HG03103 (cell line): ENCODE results near the gene MYH11.
"Not testable (repeated sequence)": the region's sequence is repeated elsewhere in the genome, so short reads cannot be mapped to it uniquely, and the experiment has no call there.

Experiments
- ATAC-seq: cut with Tn5 transposase; IDR thresholded peaks from one replicate; pipeline ENCODE4 v1.9.1; 2021; ENCODE audit warnings: low read depth; ENCODE audit not compliant: unreplicated experiment

Gene MYH11

DNA sequence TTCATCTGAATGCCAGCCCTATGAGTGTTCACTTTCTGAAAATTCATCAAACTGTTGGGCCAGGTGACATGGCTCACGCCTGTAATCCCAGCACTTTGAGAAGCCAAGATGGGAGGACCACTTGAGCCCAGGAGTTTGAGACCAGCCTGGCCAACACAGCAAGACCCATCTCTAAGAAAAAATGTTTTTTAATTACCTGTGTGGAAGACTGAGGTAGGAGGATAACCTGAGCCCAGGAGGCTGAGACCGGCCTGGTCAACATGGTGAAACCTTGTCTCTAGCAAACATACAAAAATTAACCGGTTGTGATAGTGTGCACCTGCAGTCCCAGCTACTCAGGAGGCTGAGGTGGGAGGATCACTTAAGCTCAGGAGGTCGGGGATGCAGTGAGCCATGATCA is 10.3 kb downstream of the MYH11 start:
- ATAC-seq, result no peak

DNA sequence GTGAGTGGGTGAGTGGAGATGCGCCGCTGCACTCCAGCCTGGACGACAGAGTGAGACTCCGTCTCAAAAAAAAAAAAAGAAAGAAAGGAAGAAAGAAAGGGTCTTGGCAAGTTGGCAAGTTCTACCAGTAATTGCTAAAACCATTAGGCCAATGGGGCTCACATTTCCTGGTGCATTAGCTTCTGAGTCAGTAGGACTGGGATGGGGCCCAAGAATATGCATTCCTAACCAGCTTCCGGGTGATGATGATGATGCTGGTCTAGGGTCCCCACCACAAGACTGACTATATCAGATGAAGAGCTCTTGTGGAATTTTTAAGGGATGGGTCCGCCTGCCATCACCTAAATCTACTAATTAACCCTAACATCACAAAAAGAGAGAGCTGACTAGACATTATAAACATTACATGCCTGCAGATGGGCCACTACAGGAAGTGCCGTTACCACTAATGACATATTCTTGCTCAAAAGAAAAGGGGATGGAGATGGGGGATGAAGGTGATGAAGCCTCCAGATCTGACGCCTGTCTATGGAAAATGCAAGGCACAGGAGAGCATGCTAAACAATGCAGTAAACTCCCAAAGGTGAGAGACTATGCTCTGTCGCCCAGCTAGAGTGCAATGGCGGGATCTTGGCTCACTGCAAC is 13.1 kb downstream of the MYH11 start:
- no peak for ATAC-seq

DNA sequence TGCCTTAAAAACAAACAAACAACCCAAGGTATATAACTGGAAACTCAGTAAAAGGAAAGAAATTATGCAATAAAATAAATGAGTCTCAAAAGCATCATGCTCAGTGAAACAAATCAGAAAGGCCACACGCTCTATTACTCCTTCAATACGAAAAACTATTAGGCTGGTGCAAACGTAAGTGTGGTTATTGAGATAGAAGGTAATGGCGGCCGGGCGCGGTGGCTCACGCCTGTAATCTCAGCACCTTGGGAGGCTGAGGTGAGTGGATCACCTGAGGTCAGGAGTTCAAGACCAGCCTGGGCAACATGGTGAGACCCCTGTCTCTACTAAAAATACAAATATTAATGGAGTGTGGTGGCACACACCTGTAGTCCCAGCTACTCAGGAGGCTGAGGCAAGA is 17.6 kb downstream of the MYH11 start:
- not testable (repeated sequence) for ATAC-seq

DNA sequence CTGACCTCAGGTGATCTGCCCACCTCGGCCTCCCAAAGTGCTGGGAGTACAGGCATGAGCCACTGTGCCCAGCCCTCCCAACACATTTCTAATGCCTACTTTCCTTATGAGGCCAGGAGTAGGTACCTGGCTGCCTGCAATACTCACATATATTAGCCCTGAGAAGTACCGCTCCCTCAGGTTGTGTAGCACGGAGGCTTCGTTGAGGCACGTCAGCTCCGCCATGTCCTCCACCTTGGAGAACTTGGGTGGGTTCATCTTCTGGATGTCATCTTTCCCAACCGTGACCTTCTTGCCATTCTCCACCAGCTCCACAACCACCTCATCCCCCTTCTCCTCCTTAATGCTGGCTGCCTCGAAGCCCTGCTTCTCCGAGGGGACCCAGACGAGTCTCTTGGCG is 19.1 kb downstream of the MYH11 start:
- ATAC-seq, result no peak

DNA sequence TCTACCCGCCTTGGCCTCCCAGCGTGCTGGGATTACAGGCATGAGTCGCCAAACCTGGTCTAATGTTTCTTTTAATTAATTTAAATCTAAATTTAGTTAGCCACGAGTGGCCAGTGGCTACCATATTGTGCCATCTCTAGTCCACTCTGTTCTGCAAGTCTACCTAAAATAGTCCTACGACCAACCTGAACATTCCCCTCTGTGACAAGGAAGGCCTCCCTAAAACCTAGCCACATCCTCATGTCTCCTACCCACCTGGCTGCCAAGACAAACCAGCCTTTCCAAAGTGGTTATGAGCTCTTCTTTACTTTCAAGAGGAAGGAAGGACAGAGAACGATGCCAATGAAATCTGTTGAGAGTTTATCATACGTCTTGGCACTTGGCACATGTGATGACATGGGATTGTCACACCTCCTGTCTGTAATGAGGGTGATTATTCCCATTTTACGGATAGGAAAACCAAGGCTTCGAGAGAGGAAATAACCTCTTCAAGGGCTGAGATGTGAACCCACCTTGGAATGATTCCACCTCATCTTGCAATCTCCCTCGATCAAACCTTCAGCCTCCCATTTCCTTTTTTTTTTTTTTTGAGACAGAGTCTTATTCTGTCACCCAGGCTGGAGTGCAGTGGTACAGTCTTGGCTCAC is 19.7 kb downstream of the MYH11 start:
- no peak for ATAC-seq

DNA sequence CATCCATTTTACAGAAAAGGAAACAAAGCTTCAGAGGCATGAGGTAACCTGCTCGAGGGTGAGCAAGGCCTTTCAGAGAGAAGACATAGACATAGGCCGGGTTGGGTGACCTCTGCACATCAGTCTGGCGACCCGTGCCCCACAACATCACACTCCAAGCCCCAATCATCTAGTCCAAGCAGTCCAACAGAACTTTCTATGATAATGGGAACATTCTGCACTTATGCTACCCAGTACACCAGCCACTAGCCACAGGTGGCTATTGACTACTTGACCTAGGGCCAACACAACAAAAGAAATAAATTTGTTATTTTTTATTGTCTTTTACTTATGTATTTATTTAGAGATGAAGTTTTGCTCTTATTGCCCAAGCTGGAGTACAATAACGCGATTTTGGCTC is 20.8 kb downstream of the MYH11 start:
- ATAC-seq, result no peak

DNA sequence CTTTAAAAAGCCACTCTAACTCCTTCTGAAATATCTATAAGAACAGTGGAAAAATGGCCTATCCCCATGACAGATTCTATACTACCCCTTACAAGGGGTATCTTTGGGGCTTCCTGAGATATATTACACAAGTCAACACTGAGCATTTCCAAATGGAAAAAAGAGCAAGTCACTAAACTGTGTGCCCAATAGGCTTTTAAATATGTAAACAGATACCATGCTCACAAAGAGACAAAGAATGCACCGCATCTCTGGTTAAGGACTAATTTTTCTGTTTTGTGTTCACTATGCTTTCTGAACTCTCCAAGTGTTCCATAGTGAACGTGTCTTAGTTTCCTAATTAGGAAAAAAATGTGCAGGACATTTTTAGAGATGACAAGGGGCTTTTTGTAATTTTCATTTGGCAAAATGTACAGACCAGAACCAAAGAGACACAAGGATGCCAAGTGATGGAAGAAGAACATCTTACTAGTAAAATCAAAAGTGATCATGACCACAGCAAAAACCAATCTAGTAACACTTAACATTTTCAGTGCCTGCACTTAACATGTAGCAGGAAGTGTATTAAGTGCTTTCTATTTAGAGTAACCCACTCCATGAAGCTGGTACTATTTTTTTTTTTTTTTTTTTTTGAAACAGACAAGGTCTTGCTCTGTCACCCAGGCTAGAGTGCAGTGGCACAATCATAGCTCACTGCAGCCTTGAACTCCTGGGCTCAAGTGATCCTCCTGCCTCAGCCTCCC is 21.5 kb downstream of the MYH11 start:
- no peak for ATAC-seq

DNA sequence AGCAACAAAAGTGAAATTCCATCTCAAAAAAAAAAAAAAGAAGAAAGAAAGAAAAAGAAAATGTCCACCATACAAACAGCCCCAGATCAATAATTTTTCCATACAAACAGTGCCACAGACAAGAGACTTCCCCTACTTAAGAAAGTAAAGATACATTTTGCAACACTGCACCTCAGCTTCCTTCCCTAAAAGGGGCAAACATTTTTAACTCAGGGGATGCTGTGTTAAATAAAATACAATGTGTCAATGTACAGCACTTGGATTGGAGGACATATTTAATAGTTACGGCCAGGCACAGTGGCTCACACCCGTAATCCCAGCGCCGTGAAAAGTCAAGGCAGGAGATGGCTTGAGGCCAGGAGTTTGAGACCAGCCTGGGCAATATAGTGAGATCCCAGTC is 22.3 kb downstream of the MYH11 start:
- ATAC-seq, result no peak

DNA sequence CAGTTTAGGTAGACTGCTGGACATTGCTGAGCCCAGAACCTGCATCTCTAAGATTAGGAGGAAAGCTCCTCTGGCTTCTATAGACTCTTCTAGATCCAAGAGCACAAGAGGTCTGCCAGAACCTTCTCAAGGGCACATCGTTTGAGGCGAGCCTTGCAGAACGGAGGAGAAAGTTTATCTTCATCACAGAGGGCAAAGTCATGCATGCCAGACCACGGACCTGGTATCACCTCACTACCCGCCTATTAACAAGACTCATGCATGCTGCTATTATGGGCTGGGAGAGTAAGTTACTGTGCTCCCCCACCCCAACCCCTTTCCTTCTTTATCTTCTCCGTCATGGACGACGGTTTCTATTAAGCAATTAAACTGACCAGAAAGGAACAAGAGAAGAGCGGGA is 23.3 kb downstream of the MYH11 start:
- ATAC-seq, result no peak

DNA sequence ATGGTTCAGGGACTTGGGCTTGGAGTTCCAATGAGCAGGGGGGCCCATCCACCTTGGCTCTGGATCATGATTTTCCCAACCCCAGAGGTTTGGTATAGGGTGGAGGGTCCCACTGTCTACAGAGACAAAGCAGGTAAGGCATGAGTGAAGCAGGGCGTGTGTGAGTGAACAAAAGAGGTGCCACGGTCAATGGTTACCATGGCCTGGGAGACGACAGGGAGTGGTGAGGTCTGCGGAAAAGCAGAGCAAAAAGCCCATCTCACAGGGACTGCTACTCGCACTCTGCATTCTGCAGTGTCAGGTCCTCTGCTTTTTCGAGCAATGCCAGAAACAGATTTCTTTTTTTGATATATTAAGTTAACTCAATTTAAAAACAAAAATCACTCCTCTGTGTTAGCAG is 24.6 kb downstream of the MYH11 start:
- ATAC-seq, result no peak

DNA sequence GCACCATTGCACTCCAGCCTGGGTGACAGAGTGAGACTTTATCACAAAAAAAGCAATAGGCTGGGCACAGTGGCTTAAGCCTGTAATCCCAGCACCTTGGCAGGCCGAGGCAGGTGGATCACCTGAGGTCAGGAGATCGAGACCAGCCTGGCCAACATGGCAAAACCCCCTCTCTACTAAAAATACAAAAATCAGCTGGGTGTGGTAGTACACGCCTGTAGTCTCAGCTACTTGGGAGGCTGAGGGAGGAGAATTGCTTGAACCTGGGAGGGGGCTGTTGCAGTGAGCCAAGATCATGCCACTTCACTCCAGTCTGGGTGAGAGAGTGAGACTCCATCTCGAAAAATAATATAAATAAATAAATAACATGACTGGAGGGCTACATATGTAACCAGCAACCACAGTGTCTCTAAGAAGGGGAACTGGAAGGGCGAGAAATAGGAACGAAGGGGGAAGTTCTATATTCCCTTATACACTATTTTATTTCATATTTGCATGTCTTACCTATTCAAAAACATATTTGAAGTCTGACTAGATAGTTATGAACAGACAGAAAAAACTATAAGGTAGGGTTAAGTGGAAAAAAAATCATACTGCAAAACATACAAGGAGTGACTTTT is 25.9 kb downstream of the MYH11 start:
- ATAC-seq, result no peak

DNA sequence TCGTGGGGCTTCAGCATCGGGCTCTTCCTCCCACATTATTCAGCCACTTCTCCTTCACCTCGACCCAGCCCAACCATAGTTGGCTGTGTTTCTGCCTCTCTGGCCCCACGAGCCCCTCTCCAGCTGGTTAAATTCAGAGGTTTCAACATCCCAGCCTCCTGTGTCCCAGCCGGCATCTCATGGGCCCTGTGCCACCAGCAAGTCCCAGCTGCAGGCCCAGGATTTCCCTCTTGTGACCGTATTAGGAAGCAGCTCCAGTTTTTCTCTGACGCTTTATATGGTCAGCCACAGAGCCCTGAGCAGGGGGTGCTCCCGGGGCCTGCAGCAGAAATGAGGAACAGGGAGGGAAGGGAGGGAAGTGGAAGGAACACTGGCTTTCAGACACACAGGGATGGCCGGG is 27.4 kb downstream of the MYH11 start:
- no peak for ATAC-seq

DNA sequence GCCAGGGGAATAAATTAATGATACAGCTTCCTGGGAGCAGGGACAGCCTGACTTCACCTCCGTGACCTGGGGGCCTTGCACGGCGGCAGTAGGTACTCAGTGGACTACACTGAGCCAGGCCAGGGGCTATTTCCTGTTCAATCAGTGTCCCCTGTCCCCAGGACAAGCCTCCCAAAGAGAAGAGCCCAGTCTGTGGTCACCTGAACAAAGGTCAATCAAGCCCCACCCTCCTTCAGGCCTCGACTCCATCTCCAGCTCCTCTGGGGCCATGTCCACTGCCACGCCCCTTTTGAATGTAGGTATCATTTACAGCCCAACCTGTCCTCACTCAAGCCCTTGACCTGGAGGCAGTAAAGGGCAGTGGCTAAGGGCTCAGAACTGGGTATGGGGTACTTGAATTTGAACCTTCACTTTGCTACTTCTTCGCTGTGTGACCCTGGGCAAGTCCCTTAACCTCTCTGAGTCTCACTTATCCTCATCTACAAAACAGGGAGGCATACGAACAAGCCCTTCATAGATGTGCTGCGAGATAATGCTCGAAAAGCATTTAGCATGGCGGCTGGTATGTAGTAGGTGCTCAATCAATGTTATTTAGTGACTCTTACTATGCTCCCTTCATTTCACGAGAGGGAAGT is 29.0 kb downstream of the MYH11 start:
- no peak for ATAC-seq

DNA sequence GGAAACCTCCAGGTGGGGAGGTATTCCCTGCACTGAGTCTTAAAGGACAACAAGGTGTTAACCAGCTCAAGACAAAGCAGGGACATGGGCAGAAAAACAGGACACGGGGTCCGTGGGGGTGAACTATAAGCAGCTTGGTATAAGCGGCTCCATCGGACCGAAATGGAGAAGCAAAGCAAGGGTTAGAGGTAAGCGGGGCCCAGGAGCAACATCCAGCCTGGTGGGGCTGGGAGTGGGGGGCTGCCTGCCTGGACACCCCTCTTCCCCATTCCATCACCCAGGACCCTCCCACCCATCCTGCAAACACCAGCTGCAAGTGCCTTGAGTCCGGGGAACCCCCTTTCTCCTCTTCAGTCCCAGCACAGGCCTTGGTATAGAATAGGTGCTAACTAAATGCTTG is 29.5 kb downstream of the MYH11 start:
- no peak for ATAC-seq

DNA sequence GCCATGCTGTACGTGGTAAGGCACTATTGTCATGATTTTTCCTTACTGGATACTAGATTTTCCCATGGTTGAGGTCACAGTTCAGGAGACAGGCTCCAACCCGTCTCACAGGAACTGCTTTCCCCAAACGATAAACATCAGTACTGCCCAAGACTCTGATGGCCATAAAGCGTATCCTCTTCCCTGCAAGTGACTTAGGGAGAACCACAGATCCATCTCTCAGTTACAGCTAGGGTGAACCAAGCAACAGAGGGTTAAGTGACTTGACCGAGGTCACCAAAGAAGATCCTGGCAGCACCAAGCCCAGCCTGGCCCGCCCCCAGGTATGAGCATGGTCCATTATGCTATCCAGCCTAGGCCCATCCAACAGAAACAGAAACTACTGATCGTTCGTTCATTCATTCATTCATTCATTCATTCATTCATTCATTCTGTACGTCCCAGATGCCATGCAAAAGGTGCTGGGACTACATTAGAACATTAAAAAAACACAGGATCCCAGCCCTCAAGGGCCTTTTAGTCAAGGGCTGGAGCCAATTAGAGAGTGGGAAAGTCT is 31.0 kb downstream of the MYH11 start:
- ATAC-seq, result no peak

DNA sequence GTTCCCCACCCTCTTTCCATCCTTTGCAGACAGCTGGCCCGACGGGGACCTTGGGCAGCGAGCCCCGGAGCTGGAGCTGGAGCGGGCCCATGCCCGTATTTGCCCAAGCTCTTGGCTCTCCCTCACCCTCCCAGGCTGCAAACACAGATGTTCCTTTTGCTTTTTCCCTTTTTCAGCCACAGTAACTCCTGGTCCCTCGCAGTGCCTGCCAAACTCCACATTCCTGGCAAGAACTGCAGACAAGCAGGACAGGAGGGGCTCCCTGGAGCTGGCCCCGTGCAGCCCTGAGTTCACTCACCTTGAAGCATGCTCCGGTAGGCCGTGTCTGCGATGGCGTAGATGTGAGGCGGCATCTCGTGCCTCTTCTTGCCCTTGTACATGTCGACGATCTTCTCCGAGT is 33.9 kb downstream of the MYH11 start:
- ATAC-seq, result no peak

DNA sequence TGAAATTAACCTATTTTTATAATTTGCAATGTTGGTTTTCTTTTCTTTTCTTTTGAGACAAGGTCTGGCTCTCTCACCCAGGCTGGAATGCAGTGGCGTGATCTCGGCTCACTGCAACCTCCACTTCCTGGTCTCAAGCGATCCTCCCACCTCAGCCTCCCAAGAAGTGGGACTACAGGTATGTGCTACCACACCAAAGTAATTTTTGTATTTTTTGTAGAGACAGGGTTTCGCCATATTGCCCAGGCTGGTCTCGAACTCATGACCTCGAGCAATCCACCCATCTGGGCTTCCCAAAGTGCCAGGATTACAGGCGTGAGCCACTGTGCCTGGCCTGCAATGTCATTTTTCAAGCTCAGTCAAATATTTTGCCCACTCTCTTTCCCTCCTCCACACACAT is 36.0 kb downstream of the MYH11 start:
- ATAC-seq, result no peak

DNA sequence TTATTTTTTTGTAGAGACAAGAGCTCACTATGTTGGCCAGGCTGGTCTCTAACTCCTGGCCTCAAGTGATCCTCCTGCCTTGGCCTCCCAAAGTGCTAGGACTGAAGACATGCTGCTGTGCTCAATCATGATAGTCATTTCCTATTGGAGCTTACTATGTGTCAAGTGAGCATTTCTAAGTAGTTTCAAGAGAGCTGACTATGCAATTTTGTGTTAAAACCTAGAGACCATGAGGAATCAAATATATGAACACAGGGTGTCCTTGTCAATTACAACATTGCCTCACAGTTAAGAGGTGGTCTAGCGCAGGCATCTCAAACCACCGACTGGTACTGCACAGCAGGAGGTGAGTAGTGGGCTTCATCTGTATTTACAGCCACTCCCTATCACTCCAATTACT is 37.8 kb downstream of the MYH11 start:
- no peak for ATAC-seq

DNA sequence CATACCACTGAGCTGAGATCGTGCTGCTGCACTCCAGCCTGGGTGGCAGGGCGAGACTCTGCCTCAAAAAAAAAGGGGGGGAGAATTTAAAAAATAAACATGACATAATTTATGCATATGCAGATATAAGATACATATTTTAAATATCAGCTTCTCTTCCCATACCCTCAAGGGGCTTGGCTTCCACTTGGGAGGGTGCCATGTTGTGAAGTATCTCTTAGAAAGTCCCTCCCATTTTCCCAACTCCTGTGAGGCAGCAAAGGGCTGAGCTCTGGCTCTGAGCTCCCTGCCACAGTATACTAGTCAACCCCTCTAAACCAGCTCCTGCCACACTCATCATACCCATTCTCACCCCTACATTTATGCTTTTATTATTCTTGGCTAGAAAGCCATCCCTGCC is 39.4 kb downstream of the MYH11 start:
- ATAC-seq, result no peak

DNA sequence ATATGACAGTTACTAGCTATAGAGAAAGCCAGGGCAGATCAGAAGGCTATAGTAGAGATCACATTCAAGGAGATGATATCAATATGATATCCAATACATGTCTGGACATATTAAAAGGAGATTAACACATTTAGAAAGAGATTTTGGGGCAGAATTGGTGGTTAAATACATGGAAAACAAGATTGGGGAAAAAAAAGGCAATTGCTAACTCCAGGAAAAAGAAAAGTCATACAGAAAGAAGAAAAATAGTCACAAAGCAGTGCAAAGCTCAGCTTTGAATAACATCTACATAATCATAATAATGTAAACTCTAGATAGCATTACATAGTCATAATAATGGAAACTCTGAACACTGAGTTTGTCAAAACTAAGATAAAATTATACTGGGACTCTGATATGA is 40.6 kb downstream of the MYH11 start:
- no peak for ATAC-seq

DNA sequence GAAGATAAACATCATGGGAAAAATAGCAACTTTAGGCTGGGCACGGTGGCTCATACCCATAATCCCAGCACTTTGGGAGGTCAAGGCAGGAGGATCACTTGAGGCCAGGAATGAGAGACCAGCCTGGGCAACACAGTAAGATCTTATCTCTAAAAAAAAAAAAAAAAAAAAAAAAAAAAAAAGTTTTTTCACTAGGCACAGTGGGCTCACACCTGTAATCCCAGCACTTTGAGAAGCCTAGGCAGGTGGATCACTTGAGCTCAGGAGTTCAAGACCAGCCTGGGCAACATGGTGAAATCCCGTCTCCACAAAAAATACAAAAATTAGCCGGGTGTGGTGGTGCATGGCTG is 44.5 kb downstream of the MYH11 start:
- not testable (repeated sequence) for ATAC-seq
